Activated CD8-positive, alpha-beta T cell treated with anti-CD3 and anti-CD28 coated beads for 36 hours (primary cell): ENCODE data around the gene RRAGC. TPM values are rescaled to one million over a fixed set of nuclear protein-coding genes. Genes with fewer than 3 reads are reported as not detected.

Experiments used
- ATAC-seq: fragments of 200-7000 bp; cut with Tn5 transposase; one replicate; pipeline ENCODE4 v1.10.0; 2021; ENCODE audit warnings: mild to moderate bottlenecking, moderate library complexity
- CTCF ChIA-PET: fragments of 350-600 bp; sonication (Branson Sonifier 250); formaldehyde crosslinking; loops from one replicate; lab custom pipeline; 2021; ENCODE audit warnings: antibody characterized with exemption; lab: Charles Lee
- POLR2A ChIA-PET: fragments of 350-600 bp; sonication (Branson Sonifier 250); formaldehyde crosslinking; loops from one replicate; lab custom pipeline; 2021; ENCODE audit warnings: antibody characterized with exemption; lab: Charles Lee
- DNase-seq: peaks from one replicate; pipeline ENCODE4 v3.0.0-alpha.2; 2020
- H3K27ac Mint-ChIP-seq: one replicate; pipeline ENCODE4 v1.8.0; 2021; ENCODE audit warnings: mild to moderate bottlenecking, mixed read lengths
- H3K27me3 Mint-ChIP-seq: one replicate; pipeline ENCODE4 v1.8.0; 2021; ENCODE audit warnings: mixed read lengths
- H3K36me3 Mint-ChIP-seq: one replicate; pipeline ENCODE4 v1.8.0; 2021; ENCODE audit warnings: low read depth, mixed read lengths
- H3K4me1 Mint-ChIP-seq: one replicate; pipeline ENCODE4 v1.8.0; 2021; ENCODE audit warnings: low read depth, mixed read lengths
- H3K4me3 Mint-ChIP-seq: one replicate; pipeline ENCODE4 v1.8.0; 2021; ENCODE audit warnings: mild to moderate bottlenecking, moderate library complexity, mixed read lengths
- H3K9me3 Mint-ChIP-seq: one replicate; pipeline ENCODE4 v1.8.0; 2021; ENCODE audit warnings: mixed read lengths
- CTCF ChIP-seq: fragments of 200-600 bp; IDR thresholded peaks from one replicate; pipeline ENCODE4 v1.8.0; 2022; ENCODE audit warnings: antibody characterized with exemption, mild to moderate bottlenecking
- intact Hi-C: fragments of 100-400 bp; cut with micrococcal nuclease; formaldehyde crosslinking; loops from one replicate; pipeline ENCODE4 v1.10.0; 2022
- total RNA-seq, 2 experiments: library from RNA; stranded (reverse); gene quantifications; one replicate each; pipeline ENCODE4 v1.2.3, GENCODE V29; 2021

The RRAGC gene
- total RNA-seq, 2 experiments from 2014 or later = 8.2 to 9.1 TPM

GRCh38 chr1:38896169-38896568, 36.6 kb upstream of the RRAGC start:
- DNase-seq = no peak
- H3K36me3 Mint-ChIP-seq = no peaks in the 10 kb centered on the region
- no peaks in the 10 kb centered on the region for H3K9me3 Mint-ChIP-seq
- intact Hi-C loops = no loop called here
- H3K27ac Mint-ChIP-seq = no peak overlapping the region
- no peaks in the 10 kb centered on the region for H3K27me3 Mint-ChIP-seq
- no peaks in the 10 kb centered on the region for H3K4me1 Mint-ChIP-seq
- ChIA-PET CTCF (interaction anchor here (0.6 kb wide), 1 partner anchor 22 kb away, joined by 3 read pairs; no protein-coding TSS in a partner anchor), POLR2A (no interaction called here)
- no peak for ATAC-seq
- TF ChIP-seq CTCF = no peak
- H3K4me3 Mint-ChIP-seq = no peak overlapping the region

GRCh38 chr1:38892976-38893375, 33.4 kb upstream of the RRAGC start:
- ATAC-seq = no peak
- TF ChIP-seq CTCF = no peak
- no peak overlapping the region for H3K27ac Mint-ChIP-seq
- no peaks in the 10 kb centered on the region for H3K36me3 Mint-ChIP-seq
- CTCF ChIA-PET = interaction anchor here (1.3 to 1.4 kb wide), 2 partner anchors 60 to 199 kb away, joined by 3 to 4 read pairs; no protein-coding TSS in a partner anchor
- no peak for DNase-seq
- no peaks in the 10 kb centered on the region for H3K27me3 Mint-ChIP-seq
- H3K9me3 Mint-ChIP-seq = no peaks in the 10 kb centered on the region
- no peak overlapping the region for H3K4me3 Mint-ChIP-seq
- intact Hi-C loops = no loop called here
- POLR2A ChIA-PET = no interaction called here
- no peaks in the 10 kb centered on the region for H3K4me1 Mint-ChIP-seq

- TF ChIP-seq CTCF = no peak
- Mint-ChIP-seq H3K36me3 (no peaks in the 10 kb centered on the region), H3K9me3 (no peaks in the 10 kb centered on the region), H3K4me3 (no peak overlapping the region), H3K4me1 (no peaks in the 10 kb centered on the region), H3K27me3 (no peaks in the 10 kb centered on the region), H3K27ac (no peak overlapping the region)
- no peak for ATAC-seq
- ChIA-PET CTCF (interaction anchor here (0.9 kb wide), 1 partner anchor 201 kb away, joined by 3 read pairs; no protein-coding TSS in a partner anchor), POLR2A (interaction anchor here (0.6 kb wide), 1 partner anchor 36 kb away, joined by 3 read pairs; no protein-coding TSS in a partner anchor)
- intact Hi-C loops = no loop called here
- DNase-seq = peak; percentile 14
Observed at GRCh38 chr1:38891753-38892152, 32.2 kb upstream of the RRAGC start.

GRCh38 chr1:38889589-38889988, 30.0 kb upstream of the RRAGC start:
- Mint-ChIP-seq H3K4me3 (no peak overlapping the region), H3K27ac (no peak overlapping the region), H3K4me1 (no peaks in the 10 kb centered on the region), H3K27me3 (no peaks in the 10 kb centered on the region), H3K36me3 (no peaks in the 10 kb centered on the region), H3K9me3 (no peaks in the 10 kb centered on the region)
- CTCF ChIA-PET = no interaction called here
- POLR2A ChIA-PET = no interaction called here
- intact Hi-C loops = no loop called here
- DNase-seq (no peak), ATAC-seq (no peak)
- TF ChIP-seq CTCF = no peak

- CTCF ChIA-PET = no interaction called here
- Mint-ChIP-seq H3K4me3 (no peak overlapping the region), H3K27ac (no peak overlapping the region)
Observed at GRCh38 chr1:38888423-38889333, 29.1 kb upstream of the RRAGC start.

More at GRCh38 chr1:38888423-38889333, 29.1 kb upstream of the RRAGC start:
- TF ChIP-seq CTCF = no peak
- intact Hi-C loops = no loop called here
- H3K27me3 Mint-ChIP-seq = no peaks in the 10 kb centered on the region
- H3K9me3 Mint-ChIP-seq = no peaks in the 10 kb centered on the region
- DNase-seq (no peak), ATAC-seq (no peak)
- no peaks in the 10 kb centered on the region for H3K4me1 Mint-ChIP-seq
- POLR2A ChIA-PET = no interaction called here
- no peaks in the 10 kb centered on the region for H3K36me3 Mint-ChIP-seq
